ENCODE results near the gene BTBD2.

The BTBD2 gene

DNA sequence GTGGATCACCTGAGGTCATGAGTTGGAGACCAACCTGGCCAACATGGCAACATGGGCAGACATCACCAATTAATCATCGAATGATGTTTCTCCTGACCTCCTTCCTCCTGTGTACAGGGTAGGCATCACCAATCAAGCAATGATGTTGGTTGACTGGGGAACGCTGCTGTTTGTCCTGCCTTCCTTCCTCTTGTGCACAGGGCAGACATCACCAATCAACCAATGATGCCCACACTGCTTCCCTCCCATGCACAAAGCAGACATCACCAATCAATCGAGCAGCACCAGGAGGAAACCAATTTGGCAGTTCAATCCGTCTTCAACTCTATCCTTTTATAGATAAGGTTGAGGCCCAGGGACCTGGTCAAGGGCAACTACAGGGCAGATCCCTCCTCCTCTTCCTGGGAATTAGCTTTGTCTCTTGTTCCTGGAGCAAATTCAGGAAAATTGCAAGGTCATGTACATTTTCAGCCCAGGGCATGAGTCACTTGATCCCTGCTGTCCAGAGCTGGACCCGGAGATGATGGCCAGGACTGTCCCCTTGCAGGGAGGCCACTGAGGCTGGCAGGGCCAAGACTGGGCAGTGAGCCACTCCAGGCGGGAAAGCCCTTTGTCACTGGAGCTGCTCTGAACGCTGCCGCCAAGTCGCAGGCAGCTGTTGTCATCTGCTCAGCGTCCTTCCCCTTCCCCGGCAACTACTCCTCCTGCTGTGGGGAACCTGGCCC, 79.9 kb downstream of the BTBD2 start:
- H3K9ac ChIP-seq (ENCODE audit: low read depth, low read length) = no peak overlapping the region
- H3K4me1 ChIP-seq (ENCODE audit: insufficient read depth, low read length) = peaks cover 6% of the 10 kb centered on the region; the same call in 1 of the 2 replicates
- no peak overlapping the region for H3K27ac ChIP-seq (ENCODE audit: low read length)
- H3K36me3 ChIP-seq (ENCODE audit: insufficient read depth, low read depth, low read length) = no peaks in the 10 kb centered on the region
- H3K27me3 ChIP-seq (ENCODE audit: insufficient read depth, low read length) = no peaks in the 10 kb centered on the region; the same call in 1 of the 2 replicates
- H3K9me3 ChIP-seq (ENCODE audit: insufficient read depth, low read depth, low read length) = peaks cover 5% of the 10 kb centered on the region; the same call in 1 of the 2 replicates
- H3K4me3 ChIP-seq (ENCODE audit: low read length) = no peak overlapping the region
